ENCODE measurements around the gene LRRC57. TPM values are rescaled to one million over a fixed set of nuclear protein-coding genes. Genes with fewer than 3 reads are reported as not detected.

LRRC57 gene
- total RNA-seq, 1 experiment from 2014 or later, result 21.7 TPM

DNA sequence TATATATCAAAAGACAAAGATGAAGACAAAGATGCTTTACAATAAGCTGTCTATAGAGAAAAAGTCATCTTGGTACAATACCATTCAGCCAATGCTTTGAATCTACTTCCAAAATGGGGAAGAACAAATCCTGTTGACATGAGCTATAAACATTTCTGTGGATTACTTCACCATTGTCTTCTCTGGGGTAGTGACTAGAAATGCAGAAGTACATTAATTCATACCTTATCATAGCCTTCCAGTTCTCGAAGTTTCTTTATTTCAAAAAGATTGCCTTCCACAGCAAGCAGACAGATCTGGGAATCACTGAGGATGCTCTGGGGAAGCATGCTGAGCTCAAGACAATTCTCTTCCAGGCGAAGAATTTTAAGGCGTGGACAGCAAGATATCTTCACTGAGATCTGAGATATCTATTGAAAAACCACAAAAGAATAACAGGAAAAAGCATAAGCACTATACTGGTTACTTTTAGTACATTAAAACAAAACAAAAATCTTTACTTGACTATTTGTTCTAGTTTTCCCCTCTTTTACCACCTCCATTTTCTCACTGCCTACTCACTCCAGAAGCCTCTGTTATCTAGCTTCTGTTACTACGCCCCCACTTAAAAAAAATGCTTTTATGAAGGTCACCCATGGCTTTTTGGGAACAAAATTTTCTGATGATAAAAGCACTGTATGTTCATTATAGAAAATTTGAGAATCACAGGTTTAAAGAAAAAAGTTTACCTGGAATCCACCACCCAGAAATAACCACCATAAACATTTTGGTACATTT is 3.6 kb downstream of the LRRC57 start:
- H2AFZ ChIP-seq (ENCODE audit: low read length), result no peak overlapping the region
- H3K4me2 ChIP-seq (ENCODE audit: low read depth, low read length, poor library complexity, severe bottlenecking), result peak overlapping the region; percentile 96
- peaks cover 7% of the 10 kb centered on the region; the same call in 1 of the 2 replicates for H3K36me3 ChIP-seq (ENCODE audit: insufficient read depth, low read length)
- H3K9ac ChIP-seq (ENCODE audit: low read length), result no peak overlapping the region
- H3K9me3 ChIP-seq (ENCODE audit: low read length), result no peaks in the 10 kb centered on the region
- H3K27me3 ChIP-seq (ENCODE audit: low read length), result no peaks in the 10 kb centered on the region
- H3K4me1 ChIP-seq (ENCODE audit: low read length), result peaks cover 30% of the 10 kb centered on the region
- no peak for DNase-seq
- no peaks in the 10 kb centered on the region for H4K20me1 ChIP-seq (ENCODE audit: insufficient read depth, low read depth, low read length)
- peaks cover 50% of the 10 kb centered on the region for H3K79me2 ChIP-seq (ENCODE audit: low read length)
- H3K4me3 ChIP-seq (ENCODE audit: low read length), result no peak overlapping the region
- no peaks in the 10 kb centered on the region for H3K9me2 ChIP-seq (replicated peaks; ENCODE audit: insufficient read depth, low read length)
- H3K27ac ChIP-seq (ENCODE audit: low read length), result no peak overlapping the region

DNA sequence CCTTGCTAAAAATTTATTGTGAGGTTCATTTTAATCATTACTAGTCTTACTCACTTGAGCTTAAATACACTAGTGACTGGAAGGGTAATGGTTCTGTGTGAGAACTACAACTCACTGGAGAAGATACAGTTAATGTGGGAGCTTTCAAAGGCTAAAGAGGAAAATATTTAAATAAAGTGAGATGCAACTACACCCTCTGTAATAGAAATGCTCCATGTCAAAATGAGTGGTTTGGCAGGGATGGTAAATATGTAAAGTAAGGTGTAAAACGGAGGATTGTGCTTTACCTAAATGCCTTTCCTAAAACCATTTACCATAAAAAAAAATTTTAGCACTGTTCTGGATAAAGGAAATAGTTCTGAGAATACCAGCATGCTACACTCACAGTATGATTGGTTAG is 15.3 kb downstream of the LRRC57 start:
- Histone ChIP-seq H3K9me2 (replicated peaks; ENCODE audit: insufficient read depth, low read length) (no peaks in the 10 kb centered on the region), H3K9me3 (ENCODE audit: low read length) (no peaks in the 10 kb centered on the region), H4K20me1 (ENCODE audit: insufficient read depth, low read depth, low read length) (no peaks in the 10 kb centered on the region), H3K9ac (ENCODE audit: low read length) (no peak overlapping the region), H2AFZ (ENCODE audit: low read length) (no peak overlapping the region), H3K27me3 (ENCODE audit: low read length) (no peaks in the 10 kb centered on the region), H3K4me1 (ENCODE audit: low read length) (no peaks in the 10 kb centered on the region), H3K36me3 (ENCODE audit: insufficient read depth, low read length) (peaks cover 44% of the 10 kb centered on the region), H3K79me2 (ENCODE audit: low read length) (no peaks in the 10 kb centered on the region), H3K4me3 (ENCODE audit: low read length) (no peak overlapping the region), H3K4me2 (ENCODE audit: low read depth, low read length, poor library complexity, severe bottlenecking) (no peak overlapping the region), H3K27ac (ENCODE audit: low read length) (no peak overlapping the region)
- DNase-seq, result no peak

DNA sequence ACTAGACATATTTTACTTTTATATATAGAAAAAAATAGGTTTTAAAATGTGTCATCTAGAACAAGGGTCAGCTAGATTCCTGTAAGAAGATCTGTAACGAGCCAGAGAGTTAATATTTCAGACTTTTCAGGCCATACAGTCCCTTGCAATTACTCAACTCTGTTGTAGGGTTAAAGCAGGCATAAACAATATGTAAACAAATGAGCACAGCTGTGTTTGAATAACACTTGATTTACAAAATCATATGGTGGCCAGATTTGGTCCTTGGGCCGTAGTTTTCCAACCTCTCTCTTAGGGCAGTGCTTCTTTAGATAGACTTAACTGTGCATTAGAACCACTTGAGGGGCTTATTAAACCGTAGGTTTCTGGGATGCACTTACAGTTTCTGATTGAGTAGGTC is 19.6 kb downstream of the LRRC57 start:
- Histone ChIP-seq H3K9ac (ENCODE audit: low read length) (no peak overlapping the region), H3K4me1 (ENCODE audit: low read length) (no peaks in the 10 kb centered on the region), H3K79me2 (ENCODE audit: low read length) (0 out of 2 replicates have a peak, but pooled peaks cover 3% of the 10 kb centered on the region), H3K27me3 (ENCODE audit: low read length) (no peaks in the 10 kb centered on the region), H2AFZ (ENCODE audit: low read length) (no peak overlapping the region), H3K4me2 (ENCODE audit: low read depth, low read length, poor library complexity, severe bottlenecking) (no peak overlapping the region), H4K20me1 (ENCODE audit: insufficient read depth, low read depth, low read length) (no peaks in the 10 kb centered on the region), H3K36me3 (ENCODE audit: insufficient read depth, low read length) (peaks cover 48% of the 10 kb centered on the region; the same call in 1 of the 2 replicates), H3K4me3 (ENCODE audit: low read length) (no peak overlapping the region), H3K27ac (ENCODE audit: low read length) (no peak overlapping the region), H3K9me3 (ENCODE audit: low read length) (no peaks in the 10 kb centered on the region), H3K9me2 (replicated peaks; ENCODE audit: insufficient read depth, low read length) (no peaks in the 10 kb centered on the region)
- DNase-seq, result no peak

DNA sequence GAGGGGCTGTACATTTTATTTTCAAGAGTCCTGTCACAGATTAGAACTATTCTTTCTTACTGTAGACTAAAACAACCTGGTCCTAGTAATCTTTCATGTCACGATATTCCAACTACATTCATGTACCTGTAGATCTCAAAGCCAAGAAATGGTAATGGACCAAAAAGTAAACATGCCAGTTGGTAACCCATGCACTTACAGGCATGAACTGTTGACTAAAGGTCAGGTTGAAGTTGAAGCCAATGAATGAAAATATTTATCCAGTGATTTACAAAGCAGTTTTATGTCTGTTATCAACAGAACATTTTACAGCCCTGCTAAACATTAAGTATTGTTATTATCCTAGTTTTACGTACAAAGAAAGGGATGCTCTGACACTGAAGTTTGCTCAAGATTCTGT is 25.3 kb downstream of the LRRC57 start:
- H3K9me2 ChIP-seq (replicated peaks; ENCODE audit: insufficient read depth, low read length), result no peaks in the 10 kb centered on the region
- no peak overlapping the region for H2AFZ ChIP-seq (ENCODE audit: low read length)
- peaks cover 34% of the 10 kb centered on the region for H3K36me3 ChIP-seq (ENCODE audit: insufficient read depth, low read length)
- H3K9ac ChIP-seq (ENCODE audit: low read length), result no peak overlapping the region
- H3K27ac ChIP-seq (ENCODE audit: low read length), result no peak overlapping the region
- 0 out of 2 replicates have a peak, but pooled peaks cover 3% of the 10 kb centered on the region for H3K79me2 ChIP-seq (ENCODE audit: low read length)
- no peak for DNase-seq
- no peaks in the 10 kb centered on the region for H4K20me1 ChIP-seq (ENCODE audit: insufficient read depth, low read depth, low read length)
- no peaks in the 10 kb centered on the region for H3K4me1 ChIP-seq (ENCODE audit: low read length)
- H3K4me3 ChIP-seq (ENCODE audit: low read length), result no peak overlapping the region
- H3K27me3 ChIP-seq (ENCODE audit: low read length), result no peaks in the 10 kb centered on the region
- H3K9me3 ChIP-seq (ENCODE audit: low read length), result no peaks in the 10 kb centered on the region
- H3K4me2 ChIP-seq (ENCODE audit: low read depth, low read length, poor library complexity, severe bottlenecking), result no peak overlapping the region

DNA sequence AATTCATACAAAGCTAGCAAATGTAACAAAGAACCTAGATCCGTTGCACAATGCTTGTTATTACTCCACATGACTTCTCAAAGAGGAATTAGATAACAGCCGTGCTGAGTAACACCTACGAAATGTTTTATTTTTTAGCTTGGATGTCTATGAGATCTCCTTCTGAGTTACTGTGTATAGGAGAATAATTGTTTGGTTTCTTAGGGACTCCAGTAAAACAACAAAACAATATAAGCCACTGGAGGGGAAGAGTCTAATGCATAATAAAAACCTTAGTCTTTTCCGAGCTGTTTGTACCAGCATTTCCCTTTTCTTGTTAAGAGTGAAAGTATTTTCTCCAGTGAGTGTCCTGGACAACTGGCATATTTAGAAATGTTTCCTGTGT is 37.6 kb downstream of the LRRC57 start:
- H3K27ac ChIP-seq (ENCODE audit: low read length), result peak overlapping the region; percentile 21
- peak overlapping the region; percentile 32 for H3K4me2 ChIP-seq (ENCODE audit: low read depth, low read length, poor library complexity, severe bottlenecking)
- peaks cover 71% of the 10 kb centered on the region for H3K79me2 ChIP-seq (ENCODE audit: low read length)
- H3K36me3 ChIP-seq (ENCODE audit: insufficient read depth, low read length), result peaks cover 21% of the 10 kb centered on the region; the same call in 1 of the 2 replicates
- H3K9ac ChIP-seq (ENCODE audit: low read length), result peak overlapping the region; percentile 4; the same call in 1 of the 2 replicates
- no peaks in the 10 kb centered on the region for H4K20me1 ChIP-seq (ENCODE audit: insufficient read depth, low read depth, low read length)
- DNase-seq, result peak; percentile 40
- no peaks in the 10 kb centered on the region for H3K9me3 ChIP-seq (ENCODE audit: low read length)
- H2AFZ ChIP-seq (ENCODE audit: low read length), result no peak overlapping the region
- H3K27me3 ChIP-seq (ENCODE audit: low read length), result no peaks in the 10 kb centered on the region
- peaks cover 45% of the 10 kb centered on the region for H3K4me1 ChIP-seq (ENCODE audit: low read length)
- H3K4me3 ChIP-seq (ENCODE audit: low read length), result no peak overlapping the region
- H3K9me2 ChIP-seq (replicated peaks; ENCODE audit: insufficient read depth, low read length), result no peaks in the 10 kb centered on the region

DNA sequence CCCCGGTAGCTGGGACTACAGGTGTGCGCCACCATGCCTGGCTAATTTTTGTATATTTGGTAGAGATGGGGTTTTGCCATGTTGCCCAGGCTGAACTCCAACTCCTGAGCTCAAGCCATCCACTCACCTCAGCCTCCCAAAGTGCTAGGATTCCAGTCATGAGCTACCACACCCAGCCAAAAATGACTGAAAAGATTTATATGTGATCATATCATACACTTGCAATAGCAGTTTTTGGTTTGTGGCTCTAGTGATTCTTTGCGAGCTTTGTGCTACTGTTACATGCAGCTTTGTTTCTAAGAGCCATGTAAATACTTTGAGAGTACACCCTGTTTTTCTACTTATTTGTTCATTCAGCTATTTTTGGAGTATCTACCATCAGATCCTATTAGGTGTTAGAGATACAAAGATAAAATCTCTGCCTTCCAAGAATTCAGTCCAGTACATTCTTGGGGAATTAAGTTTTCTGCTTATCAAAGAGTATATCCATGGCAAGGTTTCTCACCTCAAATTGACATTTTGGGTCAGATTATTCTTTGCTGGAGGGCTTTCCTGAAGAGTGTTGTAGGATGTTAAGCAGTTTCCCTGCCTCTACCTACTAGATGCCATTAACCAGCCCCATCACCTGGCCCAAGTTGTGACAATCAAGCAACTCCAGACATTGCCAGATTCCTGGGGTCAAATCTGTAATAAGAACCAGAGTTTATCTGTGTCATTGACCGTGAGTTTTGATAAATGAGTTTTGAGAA is 38.2 kb downstream of the LRRC57 start:
- no peak overlapping the region for H2AFZ ChIP-seq (ENCODE audit: low read length)
- H3K9me3 ChIP-seq (ENCODE audit: low read length), result no peaks in the 10 kb centered on the region
- DNase-seq, result peak; percentile 19
- peaks cover 76% of the 10 kb centered on the region for H3K79me2 ChIP-seq (ENCODE audit: low read length)
- H3K4me2 ChIP-seq (ENCODE audit: low read depth, low read length, poor library complexity, severe bottlenecking), result peak overlapping the region; percentile 32
- peak overlapping the region; percentile 4; the same call in 1 of the 2 replicates for H3K9ac ChIP-seq (ENCODE audit: low read length)
- H3K27ac ChIP-seq (ENCODE audit: low read length), result peak overlapping the region; percentile 21
- peaks cover 20% of the 10 kb centered on the region; the same call in 1 of the 2 replicates for H3K36me3 ChIP-seq (ENCODE audit: insufficient read depth, low read length)
- no peaks in the 10 kb centered on the region for H3K27me3 ChIP-seq (ENCODE audit: low read length)
- peaks cover 49% of the 10 kb centered on the region for H3K4me1 ChIP-seq (ENCODE audit: low read length)
- no peaks in the 10 kb centered on the region for H3K9me2 ChIP-seq (replicated peaks; ENCODE audit: insufficient read depth, low read length)
- H4K20me1 ChIP-seq (ENCODE audit: insufficient read depth, low read depth, low read length), result no peaks in the 10 kb centered on the region
- no peak overlapping the region for H3K4me3 ChIP-seq (ENCODE audit: low read length)

DNA sequence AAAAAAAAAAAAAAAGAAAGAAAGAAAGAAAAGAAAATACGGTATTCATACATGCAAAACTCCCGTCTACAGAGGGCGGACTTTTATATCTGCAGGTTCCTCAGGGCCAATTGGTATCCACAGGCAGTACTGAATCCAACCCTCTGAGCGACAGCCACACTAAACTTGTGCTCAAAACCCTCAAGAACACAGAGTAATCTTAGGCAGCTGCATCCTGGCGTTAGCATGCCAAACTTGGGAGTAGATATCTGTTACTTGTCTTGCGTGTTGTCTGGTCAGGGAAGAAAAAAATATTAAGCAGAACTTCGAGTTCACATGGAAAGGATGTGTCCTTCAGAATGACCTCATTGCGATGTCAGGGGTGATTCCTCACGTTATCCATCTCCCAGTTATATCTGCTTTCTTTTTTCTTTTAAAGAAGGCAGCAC is 40.3 kb downstream of the LRRC57 start:
- no peaks in the 10 kb centered on the region for H3K9me2 ChIP-seq (replicated peaks; ENCODE audit: insufficient read depth, low read length)
- peak overlapping the region; percentile 26; the same call in 1 of the 2 replicates for H3K4me3 ChIP-seq (ENCODE audit: low read length)
- DNase-seq, result peak; percentile 72
- no peaks in the 10 kb centered on the region for H3K27me3 ChIP-seq (ENCODE audit: low read length)
- H3K4me1 ChIP-seq (ENCODE audit: low read length), result peaks cover 69% of the 10 kb centered on the region
- no peak overlapping the region for H2AFZ ChIP-seq (ENCODE audit: low read length)
- H3K9me3 ChIP-seq (ENCODE audit: low read length), result no peaks in the 10 kb centered on the region
- peak overlapping the region; percentile 48 for H3K9ac ChIP-seq (ENCODE audit: low read length)
- H3K4me2 ChIP-seq (ENCODE audit: low read depth, low read length, poor library complexity, severe bottlenecking), result peak overlapping the region; percentile 60
- peaks cover 93% of the 10 kb centered on the region for H3K79me2 ChIP-seq (ENCODE audit: low read length)
- peaks cover 7% of the 10 kb centered on the region; the same call in 1 of the 2 replicates for H3K36me3 ChIP-seq (ENCODE audit: insufficient read depth, low read length)
- peak overlapping the region; percentile 54 for H3K27ac ChIP-seq (ENCODE audit: low read length)
- H4K20me1 ChIP-seq (ENCODE audit: insufficient read depth, low read depth, low read length), result no peaks in the 10 kb centered on the region

DNA sequence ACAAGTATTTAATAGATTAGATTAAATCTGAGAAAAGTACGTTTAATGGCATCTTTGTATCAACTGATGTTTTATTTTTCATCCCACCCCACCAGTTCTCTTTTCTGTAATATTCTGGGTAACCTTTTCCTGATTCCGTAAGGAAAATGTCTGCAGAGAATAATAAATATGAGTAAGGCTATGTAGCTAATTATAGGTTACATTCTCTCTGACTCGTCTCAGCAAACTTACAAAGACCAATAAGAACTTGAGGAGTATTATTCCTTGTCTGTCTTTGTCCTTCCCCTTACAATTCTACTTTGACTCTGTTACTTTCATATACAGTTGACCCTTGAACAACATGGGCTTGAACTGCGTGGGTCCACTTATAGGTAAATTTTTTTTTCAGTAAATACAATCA is 41.1 kb downstream of the LRRC57 start:
- no peak for DNase-seq
- H3K9me2 ChIP-seq (replicated peaks; ENCODE audit: insufficient read depth, low read length), result no peaks in the 10 kb centered on the region
- H2AFZ ChIP-seq (ENCODE audit: low read length), result no peak overlapping the region
- H4K20me1 ChIP-seq (ENCODE audit: insufficient read depth, low read depth, low read length), result no peaks in the 10 kb centered on the region
- H3K4me3 ChIP-seq (ENCODE audit: low read length), result peak overlapping the region; percentile 26; the same call in 1 of the 2 replicates
- H3K79me2 ChIP-seq (ENCODE audit: low read length), result peaks cover 95% of the 10 kb centered on the region
- H3K9me3 ChIP-seq (ENCODE audit: low read length), result no peaks in the 10 kb centered on the region
- H3K9ac ChIP-seq (ENCODE audit: low read length), result peak overlapping the region; percentile 40; the same call in 1 of the 2 replicates
- H3K36me3 ChIP-seq (ENCODE audit: insufficient read depth, low read length), result no peaks in the 10 kb centered on the region; the same call in 1 of the 2 replicates
- no peaks in the 10 kb centered on the region for H3K27me3 ChIP-seq (ENCODE audit: low read length)
- H3K4me1 ChIP-seq (ENCODE audit: low read length), result peaks cover 69% of the 10 kb centered on the region
- H3K4me2 ChIP-seq (ENCODE audit: low read depth, low read length, poor library complexity, severe bottlenecking), result peak overlapping the region; percentile 60
- H3K27ac ChIP-seq (ENCODE audit: low read length), result peak overlapping the region; percentile 54
